Endothelial cell of umbilical vein (primary cell): Measurements from ENCODE around the gene C2.

Experiments used
- EZH2 ChIP-seq: IDR thresholded peaks from 2 replicates; pipeline ENCODE4 v1.6.1; 2012; ENCODE audit warnings: borderline replicate concordance, low read depth, mild to moderate bottlenecking, moderate library complexity, low read length, inconsistent platforms; ENCODE audit not compliant: severe bottlenecking
- FOS ChIP-seq: IDR thresholded peaks from 2 replicates; pipeline ENCODE4 v1.6.1; 2011; ENCODE audit warnings: mild to moderate bottlenecking, low read length, moderate library complexity, borderline replicate concordance; ENCODE audit not compliant: insufficient read depth
- JUN ChIP-seq: IDR thresholded peaks from 2 replicates; pipeline ENCODE4 v1.6.1; 2011; ENCODE audit warnings: borderline replicate concordance, low read depth; ENCODE audit not compliant: insufficient read length, insufficient read depth
- MAX ChIP-seq: IDR thresholded peaks from 2 replicates; pipeline ENCODE4 v1.6.1; 2011; ENCODE audit not compliant: insufficient read depth, insufficient read length
- MYC ChIP-seq: IDR thresholded peaks from one replicate; pipeline ENCODE4 v1.6.1; 2011; ENCODE audit warnings: mild to moderate bottlenecking, low read depth, low read length
- POLR2A ChIP-seq: IDR thresholded peaks from 2 replicates; pipeline ENCODE4 v1.6.1; 2012; ENCODE audit warnings: low read depth, mild to moderate bottlenecking, control low read depth, low read length
- POLR2AphosphoS5 ChIP-seq: IDR thresholded peaks from 2 replicates; pipeline ENCODE4 v1.6.1; 2012; ENCODE audit warnings: low read depth, mild to moderate bottlenecking, control low read depth, low read length, moderate library complexity; ENCODE audit not compliant: insufficient read depth
- TF ChIP-seq, protein P1 (sequence below), 2 donors: IDR thresholded peaks; 1 replicate in 1 of 2; 2 replicates in 1 of 2; pipeline ENCODE4 v1.5.1; 2011; ENCODE audit warnings: low read length in 2 of 2, mild to moderate bottlenecking in 2 of 2, moderate library complexity in 2 of 2, control low read depth in 1 of 2, inconsistent platforms in 1 of 2, low read depth in 1 of 2; ENCODE audit not compliant: insufficient read depth in 1 of 2; ENCODE audit errors: extremely low read depth in 1 of 2

- TF ChIP-seq, protein P1, sequence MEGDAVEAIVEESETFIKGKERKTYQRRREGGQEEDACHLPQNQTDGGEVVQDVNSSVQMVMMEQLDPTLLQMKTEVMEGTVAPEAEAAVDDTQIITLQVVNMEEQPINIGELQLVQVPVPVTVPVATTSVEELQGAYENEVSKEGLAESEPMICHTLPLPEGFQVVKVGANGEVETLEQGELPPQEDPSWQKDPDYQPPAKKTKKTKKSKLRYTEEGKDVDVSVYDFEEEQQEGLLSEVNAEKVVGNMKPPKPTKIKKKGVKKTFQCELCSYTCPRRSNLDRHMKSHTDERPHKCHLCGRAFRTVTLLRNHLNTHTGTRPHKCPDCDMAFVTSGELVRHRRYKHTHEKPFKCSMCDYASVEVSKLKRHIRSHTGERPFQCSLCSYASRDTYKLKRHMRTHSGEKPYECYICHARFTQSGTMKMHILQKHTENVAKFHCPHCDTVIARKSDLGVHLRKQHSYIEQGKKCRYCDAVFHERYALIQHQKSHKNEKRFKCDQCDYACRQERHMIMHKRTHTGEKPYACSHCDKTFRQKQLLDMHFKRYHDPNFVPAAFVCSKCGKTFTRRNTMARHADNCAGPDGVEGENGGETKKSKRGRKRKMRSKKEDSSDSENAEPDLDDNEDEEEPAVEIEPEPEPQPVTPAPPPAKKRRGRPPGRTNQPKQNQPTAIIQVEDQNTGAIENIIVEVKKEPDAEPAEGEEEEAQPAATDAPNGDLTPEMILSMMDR (IDR thresholded peaks at IDR 0.05; ENCODE audit: extremely low read depth in 1 of 2, insufficient read depth in 1 of 2, low read depth in 1 of 2, low read length in 2 of 2) = no peak
- no peak for TF ChIP-seq MAX
- no peak for TF ChIP-seq FOS
- no peak for TF ChIP-seq EZH2
- no peak for TF ChIP-seq POLR2AphosphoS5
- TF ChIP-seq POLR2A = no peak
- TF ChIP-seq JUN = no peak
- no peak for TF ChIP-seq MYC
These were observed 1.1 kb downstream of the C2 start for GRCh38 chr6:31928672-31928939.
